GM12878 (cell line): ENCODE results near the gene APCDD1L. TPM values are rescaled to one million over a fixed set of nuclear protein-coding genes. Genes with fewer than 3 reads are reported as not detected.

Source experiments
- ATAC-seq: fragments of 200-7000 bp; cut with Tn5 transposase; 3 replicates; pipeline ENCODE4 v1.9.1; 2020; ENCODE audit warnings: mild to moderate bottlenecking, moderate library complexity
- BruUV-seq: library from RNA; stranded (reverse); fragments of 400-500 nt; replicated peaks from 2 replicates; lab custom pipeline; 2021; lab: Mats Ljungman, UMichigan
- CTCF ChIA-PET: fragments of 300-600 bp; sonication (Branson Sonifier 250); formaldehyde crosslinking; extraction: SDS; loops from one replicate; lab custom pipeline; 2021; ENCODE audit warnings: inconsistent platforms; lab: Yijun Ruan, JAX
- POLR2A ChIA-PET: fragments of 350-600 bp; formaldehyde crosslinking; extraction: SDS; loops from one replicate; lab custom pipeline; 2021; ENCODE audit warnings: inconsistent platforms; lab: Charles Lee
- RAD21 ChIA-PET: fragments of 300-600 bp; sonication (Branson Sonifier 250); formaldehyde crosslinking; loops from one replicate; lab custom pipeline; 2023; ENCODE audit warnings: antibody characterized with exemption; ENCODE audit not compliant: unreplicated experiment; lab: Charles Lee
- SMC1A ChIA-PET: fragments of 300-600 bp; sonication (Branson Sonifier 250); formaldehyde crosslinking; loops from one replicate; lab custom pipeline; 2023; ENCODE audit not compliant: unreplicated experiment, uncharacterized antibody; lab: Charles Lee
- DNase-seq: peaks from one replicate; pipeline ENCODE4 v3.0.0-alpha.2; 2011; ENCODE audit warnings: low read depth, low spot score
- FAIRE-seq: peaks from 3 replicates; lab custom pipeline; 2011; peaks lifted over from hg19 to GRCh38; lab: Jason Lieb, UNC
- H2AFZ ChIP-seq: 2 replicates; pipeline ENCODE4 v1.6.0; 2011; ENCODE audit warnings: low read depth, low read length, control low read depth; ENCODE audit not compliant: control insufficient read depth
- H3K27ac ChIP-seq: 2 replicates; pipeline ENCODE4 v1.5.1; 2011; ENCODE audit warnings: control low read depth; ENCODE audit not compliant: control insufficient read depth, insufficient read depth
- H3K27me3 ChIP-seq, 2 experiments: replicated peaks in 1 of 2; 2 replicates each; pipeline versions ENCODE4 v1.6.0 to v1.6.1; 2011; ENCODE audit warnings: low read length in 1 of 2; ENCODE audit not compliant: control insufficient read depth in 2 of 2, insufficient read depth in 2 of 2
- H3K36me3 ChIP-seq, 2 experiments: 2 replicates each; pipeline ENCODE4 v1.5.1; 2011; ENCODE audit warnings: low read length in 1 of 2; ENCODE audit not compliant: control insufficient read depth in 2 of 2, insufficient read depth in 2 of 2
- H3K4me1 ChIP-seq: 2 replicates; pipeline ENCODE4 v1.6.1; 2011; ENCODE audit warnings: mild to moderate bottlenecking, low read length, moderate library complexity, mixed read lengths; ENCODE audit not compliant: control insufficient read depth, insufficient read depth
- H3K4me2 ChIP-seq: 2 replicates; pipeline ENCODE4 v1.6.0; 2011; ENCODE audit warnings: control low read depth; ENCODE audit not compliant: control insufficient read depth, insufficient read depth
- H3K4me3 ChIP-seq: fragments of 200-600 bp; sonication (generic); 2 replicates; pipeline ENCODE4 v1.5.1; 2016
- H3K79me2 ChIP-seq: 2 replicates; pipeline ENCODE4 v1.6.0; 2011; ENCODE audit warnings: low read length; ENCODE audit not compliant: control insufficient read depth, insufficient read depth
- H3K9ac ChIP-seq: 2 replicates; pipeline ENCODE4 v1.8.0; 2011; ENCODE audit warnings: low read length, control low read depth, mixed read lengths; ENCODE audit not compliant: control insufficient read depth, insufficient read depth
- H3K9me3 ChIP-seq: replicated peaks from 3 replicates; pipeline ENCODE4 v1.5.1; 2011; ENCODE audit warnings: mild to moderate bottlenecking, low read length; ENCODE audit not compliant: control insufficient read depth, insufficient read depth
- H4K20me1 ChIP-seq: 2 replicates; pipeline ENCODE4 v1.6.0; 2011; ENCODE audit not compliant: control insufficient read depth, insufficient read depth
- CHD2 ChIP-seq: IDR thresholded peaks from 2 replicates; pipeline ENCODE4 v1.6.1; 2011; ENCODE audit warnings: low read depth, low read length, improper control_type of control experiment, borderline replicate concordance
- NFYB ChIP-seq: IDR thresholded peaks from 2 replicates; pipeline ENCODE4 v1.6.1; 2011; ENCODE audit warnings: low read depth, mild to moderate bottlenecking, low read length, improper control_type of control experiment, moderate library complexity; ENCODE audit not compliant: insufficient read depth
- PRDM15 ChIP-seq: fragments of 450-650 bp; formaldehyde crosslinking; IDR thresholded peaks from 2 replicates; pipeline ENCODE4 v1.4.0; 2020; ENCODE audit warnings: mild to moderate bottlenecking, moderate library complexity
- SUZ12 ChIP-seq: fragments of 200-600 bp; sonication (generic); IDR thresholded peaks from one replicate; pipeline ENCODE4 v1.6.1; 2018; ENCODE audit warnings: antibody characterized with exemption, mild to moderate bottlenecking; ENCODE audit not compliant: unreplicated experiment
- ZNF592 ChIP-seq: fragments of 450-650 bp; IDR thresholded peaks from 2 replicates; pipeline ENCODE4 v1.6.1; 2017; ENCODE audit warnings: mild to moderate bottlenecking, moderate library complexity
- WGBS: methylation state at CpG from one replicate; pipeline ENCODE4 v1.1.6; 2016; ENCODE audit warnings: low lambda C conversion rate; ENCODE audit not compliant: insufficient replicate concordance, insufficient coverage; ENCODE audit errors: missing lambda C conversion rate; 5-methylcytosine and 5-hydroxymethylcytosine counted together
- in situ Hi-C: fragments of 300-500 bp; cut with MboI; formaldehyde crosslinking; loops from 9 replicates; pipeline ENCODE4 v1.14.3; 2018; ENCODE audit warnings: mixed read lengths
- intact Hi-C: fragments of 100-400 bp; cut with micrococcal nuclease; formaldehyde crosslinking; loops from one replicate; pipeline ENCODE4 v1.14.2; 2022; ENCODE audit not compliant: unreplicated experiment
- polyA plus RNA-seq, 11 experiments: library from polyadenylated mRNA; depleted of rRNA in 4 of 11; unstranded in 6 of 11; stranded (reverse) in 5 of 11; fragments of >200 nt; fragmentation: Nextera tagmentation in 4 of 11; fragmentation: Illumina TruSeq in 1 of 11; extraction: Ambion mirVana in 4 of 11; extraction: Trizol in 1 of 11; gene quantifications; 1 replicate in 1 of 11; 2 replicates in 10 of 11; pipeline versions ENCODE4 v1.2.1 to v1.2.3, GENCODE V29; 2011 to 2016; ENCODE audit warnings: inconsistent platforms in 2 of 11, missing spikeins in 2 of 11, low read depth in 1 of 11
- total RNA-seq, 4 experiments: library from RNA; depleted of rRNA in 3 of 4; stranded (reverse); fragments of >200 nt in 3 of 4; fragmentation: Illumina TruSeq in 1 of 4; extraction: Trizol in 1 of 4; gene quantifications; 2 replicates each; pipeline versions ENCODE4 v1.2.1 to v1.2.3, GENCODE V29; 2013 to 2021
- TF ChIP-seq, protein P1 (sequence below): IDR thresholded peaks from 2 replicates; pipeline ENCODE4 v1.6.1; 2012; ENCODE audit warnings: low read length, inconsistent platforms
- TF ChIP-seq, protein P2 (sequence below): fragments of 450-650 bp; IDR thresholded peaks from 2 replicates; pipeline ENCODE4 v1.6.1; 2017; ENCODE audit warnings: mild to moderate bottlenecking, moderate library complexity

APCDD1L gene
- total and polyA plus RNA-seq, 10 of the 15 experiments (the other 5 are each of a cell fraction or from before 2014, with no cell fraction given), result 0.14 to 0.50 TPM; not detected in 8

DNA sequence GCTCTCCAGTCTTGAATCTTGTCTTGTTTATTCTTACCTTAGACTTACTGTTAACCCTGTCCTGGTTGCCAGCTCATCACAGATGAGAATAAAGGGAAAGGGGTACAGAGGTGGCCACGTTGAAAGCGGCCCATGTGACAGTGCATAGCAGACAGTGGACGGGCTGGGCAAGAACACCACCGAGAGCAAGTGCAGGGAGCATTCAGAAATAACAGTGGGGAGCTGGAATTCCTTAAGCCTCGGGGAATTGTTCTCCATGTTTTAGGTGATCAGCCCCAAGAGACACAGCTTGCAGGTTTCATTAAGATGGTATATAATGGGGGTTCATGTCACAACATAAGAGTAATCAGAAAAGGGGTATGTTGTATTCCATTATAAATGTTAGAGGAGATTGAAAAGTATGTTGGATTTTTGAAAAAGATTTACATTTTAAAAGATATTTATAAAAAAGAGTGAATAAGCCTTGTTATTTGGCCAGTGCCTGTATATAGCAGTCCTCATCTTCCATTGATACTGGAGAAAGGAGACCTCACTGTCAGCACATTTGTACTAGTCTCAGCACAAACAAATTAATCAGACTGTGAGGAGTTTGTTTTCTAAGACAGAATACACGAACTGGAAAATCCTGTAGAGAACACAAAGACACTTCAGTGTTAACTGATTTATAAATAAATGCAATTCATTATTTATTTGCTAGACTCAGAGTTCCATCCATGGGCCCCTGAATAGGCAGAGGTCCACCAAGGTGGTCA is 90.8 kb downstream of the APCDD1L start:
- no peak for FAIRE-seq
- H3K4me3 ChIP-seq, result no peak overlapping the region
- in situ Hi-C loops (loop anchor here (5.0 kb wide), 1 partner anchor 48 kb away; no protein-coding TSS in a partner anchor), intact Hi-C loops (no loop called here)
- H3K27ac ChIP-seq, result no peak overlapping the region
- ATAC-seq, result no peak
- no peak for DNase-seq
- SMC1A ChIA-PET, result interaction anchor here (0.6 to 1.8 kb wide), 3 partner anchors 16 to 111 kb away, joined by 3 read pairs; no protein-coding TSS in a partner anchor
- H3K27me3 ChIP-seq, result no peaks in the 10 kb centered on the region
- H3K4me2 ChIP-seq, result no peak overlapping the region
- RAD21 ChIA-PET, result no interaction called here
- CTCF ChIA-PET, result interaction anchor here (2.0 kb wide), 1 partner anchor 8 kb away, joined by 7 read pairs; no protein-coding TSS in a partner anchor
- peaks cover 5% of the 10 kb centered on the region; the same call in 1 of the 2 replicates for H4K20me1 ChIP-seq
- H2AFZ ChIP-seq, result no peak overlapping the region
- H3K36me3 ChIP-seq, result peaks cover 7 to 25% of the 10 kb centered on the region in 2 experiments
- WGBS, result over 99% methylated on average over 6 of the region's 6 CpGs
- BruUV-seq, result no TSS peak
- POLR2A ChIA-PET, result interaction anchor here (0.6 to 1.0 kb wide), 3 partner anchors 36 to 133 kb away, joined by 3 to 6 read pairs (median 3); partner anchors contain the start of gene VAPB
- H3K9ac ChIP-seq, result no peak overlapping the region
- peaks cover 14% of the 10 kb centered on the region for H3K79me2 ChIP-seq
- H3K9me3 ChIP-seq, result no peaks in the 10 kb centered on the region; the same call in 2 of the 3 replicates
- no peaks in the 10 kb centered on the region for H3K4me1 ChIP-seq
- TF ChIP-seq CHD2, result no peak
- no peak for TF ChIP-seq PRDM15 (CRISPR knock-in tag)
- TF ChIP-seq, protein P1, sequence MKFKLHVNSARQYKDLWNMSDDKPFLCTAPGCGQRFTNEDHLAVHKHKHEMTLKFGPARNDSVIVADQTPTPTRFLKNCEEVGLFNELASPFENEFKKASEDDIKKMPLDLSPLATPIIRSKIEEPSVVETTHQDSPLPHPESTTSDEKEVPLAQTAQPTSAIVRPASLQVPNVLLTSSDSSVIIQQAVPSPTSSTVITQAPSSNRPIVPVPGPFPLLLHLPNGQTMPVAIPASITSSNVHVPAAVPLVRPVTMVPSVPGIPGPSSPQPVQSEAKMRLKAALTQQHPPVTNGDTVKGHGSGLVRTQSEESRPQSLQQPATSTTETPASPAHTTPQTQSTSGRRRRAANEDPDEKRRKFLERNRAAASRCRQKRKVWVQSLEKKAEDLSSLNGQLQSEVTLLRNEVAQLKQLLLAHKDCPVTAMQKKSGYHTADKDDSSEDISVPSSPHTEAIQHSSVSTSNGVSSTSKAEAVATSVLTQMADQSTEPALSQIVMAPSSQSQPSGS, result no peak
- TF ChIP-seq, protein P2, sequence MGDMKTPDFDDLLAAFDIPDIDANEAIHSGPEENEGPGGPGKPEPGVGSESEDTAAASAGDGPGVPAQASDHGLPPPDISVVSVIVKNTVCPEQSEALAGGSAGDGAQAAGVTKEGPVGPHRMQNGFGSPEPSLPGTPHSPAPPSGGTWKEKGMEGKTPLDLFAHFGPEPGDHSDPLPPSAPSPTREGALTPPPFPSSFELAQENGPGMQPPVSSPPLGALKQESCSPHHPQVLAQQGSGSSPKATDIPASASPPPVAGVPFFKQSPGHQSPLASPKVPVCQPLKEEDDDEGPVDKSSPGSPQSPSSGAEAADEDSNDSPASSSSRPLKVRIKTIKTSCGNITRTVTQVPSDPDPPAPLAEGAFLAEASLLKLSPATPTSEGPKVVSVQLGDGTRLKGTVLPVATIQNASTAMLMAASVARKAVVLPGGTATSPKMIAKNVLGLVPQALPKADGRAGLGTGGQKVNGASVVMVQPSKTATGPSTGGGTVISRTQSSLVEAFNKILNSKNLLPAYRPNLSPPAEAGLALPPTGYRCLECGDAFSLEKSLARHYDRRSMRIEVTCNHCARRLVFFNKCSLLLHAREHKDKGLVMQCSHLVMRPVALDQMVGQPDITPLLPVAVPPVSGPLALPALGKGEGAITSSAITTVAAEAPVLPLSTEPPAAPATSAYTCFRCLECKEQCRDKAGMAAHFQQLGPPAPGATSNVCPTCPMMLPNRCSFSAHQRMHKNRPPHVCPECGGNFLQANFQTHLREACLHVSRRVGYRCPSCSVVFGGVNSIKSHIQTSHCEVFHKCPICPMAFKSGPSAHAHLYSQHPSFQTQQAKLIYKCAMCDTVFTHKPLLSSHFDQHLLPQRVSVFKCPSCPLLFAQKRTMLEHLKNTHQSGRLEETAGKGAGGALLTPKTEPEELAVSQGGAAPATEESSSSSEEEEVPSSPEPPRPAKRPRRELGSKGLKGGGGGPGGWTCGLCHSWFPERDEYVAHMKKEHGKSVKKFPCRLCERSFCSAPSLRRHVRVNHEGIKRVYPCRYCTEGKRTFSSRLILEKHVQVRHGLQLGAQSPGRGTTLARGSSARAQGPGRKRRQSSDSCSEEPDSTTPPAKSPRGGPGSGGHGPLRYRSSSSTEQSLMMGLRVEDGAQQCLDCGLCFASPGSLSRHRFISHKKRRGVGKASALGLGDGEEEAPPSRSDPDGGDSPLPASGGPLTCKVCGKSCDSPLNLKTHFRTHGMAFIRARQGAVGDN, result no peak
- no peak for TF ChIP-seq NFYB
- TF ChIP-seq ZNF592, result no peak
- no peak for TF ChIP-seq SUZ12
